ENCODE measurements around the gene CAMK1D.

DNA sequence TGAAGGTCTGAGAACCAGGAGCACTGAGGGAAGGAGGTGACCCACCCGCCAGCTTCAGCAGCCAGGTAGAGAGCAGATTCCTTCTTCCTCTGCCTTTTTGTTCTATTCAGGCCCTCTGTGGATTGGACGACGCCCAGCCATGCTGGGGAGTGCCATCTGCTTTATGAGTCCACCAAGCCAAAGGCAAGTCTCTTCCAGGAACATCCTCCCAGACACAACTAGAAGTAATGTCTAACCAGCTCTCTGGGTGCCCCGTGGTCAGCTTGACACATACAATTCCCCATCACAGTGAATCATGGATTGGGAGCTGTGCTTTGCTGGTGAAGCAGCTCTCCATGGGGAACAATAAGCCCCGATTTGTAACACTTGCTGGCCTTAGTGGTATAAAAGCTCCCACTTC lies 526.9 kb downstream of the CAMK1D start:
- TF ChIP-seq, protein P1, sequence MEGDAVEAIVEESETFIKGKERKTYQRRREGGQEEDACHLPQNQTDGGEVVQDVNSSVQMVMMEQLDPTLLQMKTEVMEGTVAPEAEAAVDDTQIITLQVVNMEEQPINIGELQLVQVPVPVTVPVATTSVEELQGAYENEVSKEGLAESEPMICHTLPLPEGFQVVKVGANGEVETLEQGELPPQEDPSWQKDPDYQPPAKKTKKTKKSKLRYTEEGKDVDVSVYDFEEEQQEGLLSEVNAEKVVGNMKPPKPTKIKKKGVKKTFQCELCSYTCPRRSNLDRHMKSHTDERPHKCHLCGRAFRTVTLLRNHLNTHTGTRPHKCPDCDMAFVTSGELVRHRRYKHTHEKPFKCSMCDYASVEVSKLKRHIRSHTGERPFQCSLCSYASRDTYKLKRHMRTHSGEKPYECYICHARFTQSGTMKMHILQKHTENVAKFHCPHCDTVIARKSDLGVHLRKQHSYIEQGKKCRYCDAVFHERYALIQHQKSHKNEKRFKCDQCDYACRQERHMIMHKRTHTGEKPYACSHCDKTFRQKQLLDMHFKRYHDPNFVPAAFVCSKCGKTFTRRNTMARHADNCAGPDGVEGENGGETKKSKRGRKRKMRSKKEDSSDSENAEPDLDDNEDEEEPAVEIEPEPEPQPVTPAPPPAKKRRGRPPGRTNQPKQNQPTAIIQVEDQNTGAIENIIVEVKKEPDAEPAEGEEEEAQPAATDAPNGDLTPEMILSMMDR (IDR thresholded peaks at IDR 0.05): no peak
- no peak for TF ChIP-seq POLR2A (IDR thresholded peaks at IDR 0.05)
